K562 (cell line): ENCODE data around the gene BEST4. TPM values are rescaled to one million over a fixed set of nuclear protein-coding genes. Genes with fewer than 3 reads are reported as not detected.

ENCODE experiments used
- BRF1 ChIP-seq: IDR thresholded peaks from 3 replicates; pipeline ENCODE4 v1.6.1; 2011; ENCODE audit warnings: borderline replicate concordance, mild to moderate bottlenecking; ENCODE audit not compliant: insufficient read length; ENCODE audit errors: extremely low read depth
- BRF2 ChIP-seq: IDR thresholded peaks from 3 replicates; pipeline ENCODE4 v1.6.1; 2011; ENCODE audit warnings: borderline replicate concordance, mild to moderate bottlenecking; ENCODE audit not compliant: insufficient read length, insufficient read depth
- CTBP1 ChIP-seq: fragments of 450-650 bp; IDR thresholded peaks from 2 replicates; pipeline ENCODE4 v1.6.1; 2016; ENCODE audit warnings: borderline replicate concordance
- ETV1 ChIP-seq: fragments of 450-650 bp; conservative IDR thresholded peaks from 2 replicates; pipeline ENCODE4 v1.6.1; 2016; ENCODE audit warnings: missing genetic modification characterization, control low read depth, low read depth, missing compliant biosample characterization
- FUS ChIP-seq: fragments of 200-400 bp; formaldehyde crosslinking; optimal IDR thresholded peaks from 2 replicates; pipeline ENCODE3; 2017; ENCODE audit warnings: low read depth, low read length
- GABPB1 ChIP-seq: sonication (generic); formaldehyde crosslinking; IDR thresholded peaks from 2 replicates; pipeline ENCODE4 v1.8.0; 2022; ENCODE audit warnings: mild to moderate bottlenecking, missing genetic modification reagents
- HIVEP1 ChIP-seq: fragments of 250-450 bp; sonication (Bioruptor Pico); IDR thresholded peaks from 2 replicates; pipeline ENCODE4 v1.4.0; 2020; ENCODE audit warnings: mild to moderate bottlenecking
- HNRNPL ChIP-seq: fragments of 200-400 bp; formaldehyde crosslinking; IDR thresholded peaks from 2 replicates; pipeline ENCODE4 v1.6.1; 2017; ENCODE audit warnings: low read depth, mild to moderate bottlenecking, low read length
- LEF1 ChIP-seq: fragments of 450-650 bp; IDR thresholded peaks from 2 replicates; pipeline ENCODE4 v1.6.1; 2016; ENCODE audit warnings: mild to moderate bottlenecking
- NBN ChIP-seq: fragments of 450-650 bp; IDR thresholded peaks from 2 replicates; pipeline ENCODE4 v1.6.1; 2016; ENCODE audit warnings: low read depth, mild to moderate bottlenecking
- POLR2AphosphoS2 ChIP-seq: IDR thresholded peaks from 2 replicates; pipeline ENCODE4 v1.6.1; 2012; ENCODE audit warnings: low read length, improper control_type of control experiment
- RFX1 ChIP-seq: fragments of 450-650 bp; IDR thresholded peaks from 2 replicates; pipeline ENCODE4 v1.6.1; 2016; ENCODE audit warnings: mild to moderate bottlenecking, moderate library complexity
- UBTF ChIP-seq, 2 experiments: IDR thresholded peaks; 2 replicates each; pipeline ENCODE4 v1.6.1; 2012; ENCODE audit warnings: improper control_type of control experiment in 2 of 2, low read depth in 2 of 2, low read length in 2 of 2, borderline replicate concordance in 1 of 2
- ZFP36 ChIP-seq: fragments of 150-350 bp; IDR thresholded peaks from 2 replicates; pipeline ENCODE4 v1.6.1; 2018; ENCODE audit warnings: low read length, low read depth; ENCODE audit not compliant: partially characterized antibody
- ZHX1 ChIP-seq: fragments of 150-350 bp; conservative IDR thresholded peaks from 2 replicates; pipeline ENCODE4 v1.6.1; 2014; ENCODE audit warnings: low read length
- ZNF518B ChIP-seq: fragments of 250-450 bp; sonication (Bioruptor Pico); IDR thresholded peaks from 2 replicates; pipeline ENCODE4 v1.5.0; 2021; ENCODE audit warnings: mild to moderate bottlenecking, moderate library complexity
- ZZZ3 ChIP-seq: fragments of 450-650 bp; IDR thresholded peaks from 2 replicates; pipeline ENCODE4 v1.6.1; 2016; ENCODE audit warnings: antibody characterized with exemption, mild to moderate bottlenecking, moderate library complexity
- polyA plus RNA-seq, 8 experiments: library from polyadenylated mRNA; depleted of rRNA in 4 of 8; stranded (reverse) in 5 of 8; unstranded in 3 of 8; fragments of >200 nt; fragmentation: Nextera tagmentation in 2 of 8; fragmentation: Illumina TruSeq in 1 of 8; extraction: Ambion mirVana in 2 of 8; extraction: Trizol in 1 of 8; gene quantifications; 2 replicates each; pipeline versions ENCODE4 v1.2.1 to v1.2.3, GENCODE V29; 2011 to 2014; ENCODE audit warnings: inconsistent platforms in 1 of 8, missing spikeins in 1 of 8
- total RNA-seq, 7 experiments: library from RNA; depleted of rRNA in 6 of 7; stranded (reverse); fragments of >200 nt in 6 of 7; fragmentation: Illumina TruSeq in 2 of 7; extraction: Trizol in 2 of 7; gene quantifications; 2 replicates each; pipeline versions ENCODE4 v1.2.1 to v1.2.3, GENCODE V29; 2011 to 2021; ENCODE audit warnings: low replicate concordance in 1 of 7

The BEST4 gene
- total and polyA plus RNA-seq, 9 of the 15 experiments (the other 6 are each of a cell fraction or from before 2014, with no cell fraction given) = 0.07 to 0.11 TPM; not detected in 7

- TF ChIP-seq ZHX1 (no peak), LEF1 (no peak; the same call in 1 of the 2 replicates), BRF1 (no peak), ETV1 (no peak), ZFP36 (no peak), POLR2AphosphoS2 (no peak), GABPB1 (no peak; the same call in 1 of the 2 replicates), NBN (peak; percentile 46; the same call in 1 of the 2 replicates), UBTF (IDR thresholded peaks at IDR 0.05; ENCODE audit: borderline replicate concordance in 1 of 2, low read depth in 2 of 2, low read length in 2 of 2) (peak in 1 of 2 experiments; percentile 67; a peak in 2 of 4 replicates), FUS (no peak), ZZZ3 (no peak), HNRNPL (no peak), RFX1 (no peak), HIVEP1 (CRISPR knock-in tag) (0 out of 2 replicates have a peak, but pooled peaks have one; percentile 12), ZNF518B (CRISPR knock-in tag) (no peak), CTBP1 (peak; percentile 77), BRF2 (no peak)
These were observed 48.0 kb upstream of the BEST4 start (continued) for GRCh38 chr1:44835738-44836675.
